K562 (cell line): Measurements from ENCODE around the gene SKIDA1. TPM values are rescaled to one million over a fixed set of nuclear protein-coding genes. Genes with fewer than 3 reads are reported as not detected.

ENCODE experiments used
- ARID2 ChIP-seq: fragments of 450-650 bp; IDR thresholded peaks from 2 replicates; pipeline ENCODE4 v1.6.1; 2017; ENCODE audit warnings: antibody characterized with exemption, mild to moderate bottlenecking
- CXXC5 ChIP-seq: fragments of 250-450 bp; sonication (Bioruptor Pico); IDR thresholded peaks from 2 replicates; pipeline ENCODE4 v1.8.0; 2022; ENCODE audit warnings: inconsistent platforms, mild to moderate bottlenecking, moderate library complexity
- E2F3 ChIP-seq: fragments of 250-450 bp; sonication (Bioruptor Pico); IDR thresholded peaks from 2 replicates; pipeline ENCODE4 v1.4.0; 2020; ENCODE audit warnings: mild to moderate bottlenecking
- GATAD2A ChIP-seq: fragments of 450-650 bp; IDR thresholded peaks from 2 replicates; pipeline ENCODE4 v1.6.1; 2017
- JUNB ChIP-seq: fragments of 450-650 bp; formaldehyde crosslinking; conservative IDR thresholded peaks from 2 replicates; pipeline ENCODE4 v1.4.0; 2020; ENCODE audit warnings: mild to moderate bottlenecking
- MEF2A ChIP-seq: IDR thresholded peaks from 2 replicates; pipeline ENCODE4 v1.6.1; 2011; ENCODE audit warnings: low read depth, mild to moderate bottlenecking, low read length, moderate library complexity; ENCODE audit not compliant: control insufficient read depth
- NCOA4 ChIP-seq: fragments of 450-650 bp; IDR thresholded peaks from 2 replicates; pipeline ENCODE4 v1.6.1; 2018; ENCODE audit warnings: mild to moderate bottlenecking; ENCODE audit not compliant: partially characterized antibody
- NR1H2 ChIP-seq: sonication (generic); formaldehyde crosslinking; IDR thresholded peaks from 2 replicates; pipeline ENCODE4 v1.4.0; 2020; ENCODE audit warnings: mild to moderate bottlenecking, missing genetic modification reagents
- POLR3A ChIP-seq: IDR thresholded peaks from 2 replicates; pipeline ENCODE4 v1.6.1; 2011; ENCODE audit warnings: borderline replicate concordance, mild to moderate bottlenecking, moderate library complexity; ENCODE audit not compliant: insufficient read length, insufficient read depth; ENCODE audit errors: extremely low read depth
- TARDBP ChIP-seq: fragments of 450-650 bp; IDR thresholded peaks from 2 replicates; pipeline ENCODE4 v1.6.1; 2016
- ZNF239 ChIP-seq: fragments of 250-450 bp; sonication (Bioruptor Pico); IDR thresholded peaks from 2 replicates; pipeline ENCODE4 v1.4.0; 2020; ENCODE audit warnings: mild to moderate bottlenecking
- ZNF76 ChIP-seq: fragments of 250-450 bp; sonication (Bioruptor Pico); IDR thresholded peaks from 2 replicates; pipeline ENCODE4 v1.4.0; 2020; ENCODE audit warnings: mild to moderate bottlenecking, moderate library complexity, borderline replicate concordance
- ZNF764 ChIP-seq: fragments of 250-450 bp; sonication (Bioruptor Pico); IDR thresholded peaks from 2 replicates; pipeline ENCODE4 v1.4.0; 2020; ENCODE audit warnings: low read depth, mild to moderate bottlenecking, moderate library complexity
- ZZZ3 ChIP-seq: fragments of 450-650 bp; IDR thresholded peaks from 2 replicates; pipeline ENCODE4 v1.6.1; 2016; ENCODE audit warnings: antibody characterized with exemption, mild to moderate bottlenecking, moderate library complexity
- polyA plus RNA-seq, 8 experiments: library from polyadenylated mRNA; depleted of rRNA in 4 of 8; stranded (reverse) in 5 of 8; unstranded in 3 of 8; fragments of >200 nt; fragmentation: Nextera tagmentation in 2 of 8; fragmentation: Illumina TruSeq in 1 of 8; extraction: Ambion mirVana in 2 of 8; extraction: Trizol in 1 of 8; gene quantifications; 2 replicates each; pipeline versions ENCODE4 v1.2.1 to v1.2.3, GENCODE V29; 2011 to 2014; ENCODE audit warnings: inconsistent platforms in 1 of 8, missing spikeins in 1 of 8
- total RNA-seq, 7 experiments: library from RNA; depleted of rRNA in 6 of 7; stranded (reverse); fragments of >200 nt in 6 of 7; fragmentation: Illumina TruSeq in 2 of 7; extraction: Trizol in 2 of 7; gene quantifications; 2 replicates each; pipeline versions ENCODE4 v1.2.1 to v1.2.3, GENCODE V29; 2011 to 2021; ENCODE audit warnings: low replicate concordance in 1 of 7
- TF ChIP-seq, protein P1 (sequence below): sonication (generic); formaldehyde crosslinking; IDR thresholded peaks from 2 replicates; pipeline ENCODE4 v1.8.1; 2023; ENCODE audit warnings: mild to moderate bottlenecking, missing genetic modification reagents
- TF ChIP-seq, protein P2 (sequence below): fragments of 150-350 bp; IDR thresholded peaks from 2 replicates; pipeline ENCODE4 v1.6.1; 2014; ENCODE audit warnings: low read depth, mild to moderate bottlenecking, low read length, borderline replicate concordance
- TF ChIP-seq, protein P3 (sequence below): fragments of 450-650 bp; formaldehyde crosslinking; IDR thresholded peaks from 2 replicates; pipeline ENCODE4 v1.4.0; 2022; ENCODE audit warnings: mild to moderate bottlenecking, moderate library complexity
- TF ChIP-seq, protein P4 (sequence below): IDR thresholded peaks from 2 replicates; pipeline ENCODE4 v1.6.1; 2011; ENCODE audit not compliant: insufficient read length; ENCODE audit errors: extremely low read depth
- TF ChIP-seq, protein P5 (sequence below): fragments of 250-450 bp; sonication (Bioruptor Pico); IDR thresholded peaks from 2 replicates; pipeline ENCODE4 v1.8.0; 2021; ENCODE audit warnings: mild to moderate bottlenecking, moderate library complexity

Gene SKIDA1
- total and polyA plus RNA-seq, 9 of the 15 experiments (the other 6 are each of a cell fraction or from before 2014, with no cell fraction given), result 0.05 to 1.1 (median 0.42) TPM

DNA sequence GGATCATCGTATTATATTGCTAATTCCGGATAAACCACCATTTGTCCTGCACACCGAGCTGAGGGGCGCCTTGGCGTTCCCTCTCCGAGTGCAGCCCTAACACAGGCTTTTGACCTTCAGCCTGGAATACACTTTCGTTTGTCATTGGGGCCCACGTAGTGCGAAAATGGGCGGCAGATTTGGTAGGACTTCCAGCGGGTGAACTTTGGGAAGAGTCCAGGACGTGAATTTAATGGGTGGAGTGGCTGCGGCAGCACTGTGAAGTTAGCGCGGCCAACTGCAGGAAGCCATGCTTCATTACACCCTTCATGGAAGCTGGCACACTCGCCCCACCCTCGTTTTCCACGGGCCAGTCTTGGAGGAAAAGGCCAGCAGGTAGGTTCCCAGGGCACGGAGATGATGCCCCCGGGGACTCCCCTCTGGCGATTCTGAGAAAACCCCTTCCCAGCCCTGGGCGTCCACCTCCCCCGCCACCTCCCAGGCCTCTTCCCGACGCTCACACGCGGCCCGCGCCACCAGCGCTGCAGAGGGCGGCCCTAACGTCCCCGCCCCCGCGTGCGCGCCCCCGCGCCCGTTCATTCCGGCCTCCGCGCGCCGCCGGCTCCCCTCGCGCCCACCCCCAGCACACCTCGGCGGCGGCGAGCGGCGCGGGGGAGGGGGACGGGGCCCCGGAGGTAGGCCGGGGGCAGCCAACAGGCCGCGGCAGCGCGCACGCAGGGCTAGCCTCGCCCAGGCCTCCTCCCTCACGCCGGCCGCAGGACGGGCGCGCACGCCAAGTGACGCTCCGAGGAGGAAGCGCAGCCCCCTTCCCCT, 8.2 kb upstream of the SKIDA1 start, which contains the start of gene MLLT10 (continued):
- TF ChIP-seq ZNF76 (CRISPR knock-in tag), result no peak
- TF ChIP-seq MEF2A, result no peak
- TF ChIP-seq, protein P1, sequence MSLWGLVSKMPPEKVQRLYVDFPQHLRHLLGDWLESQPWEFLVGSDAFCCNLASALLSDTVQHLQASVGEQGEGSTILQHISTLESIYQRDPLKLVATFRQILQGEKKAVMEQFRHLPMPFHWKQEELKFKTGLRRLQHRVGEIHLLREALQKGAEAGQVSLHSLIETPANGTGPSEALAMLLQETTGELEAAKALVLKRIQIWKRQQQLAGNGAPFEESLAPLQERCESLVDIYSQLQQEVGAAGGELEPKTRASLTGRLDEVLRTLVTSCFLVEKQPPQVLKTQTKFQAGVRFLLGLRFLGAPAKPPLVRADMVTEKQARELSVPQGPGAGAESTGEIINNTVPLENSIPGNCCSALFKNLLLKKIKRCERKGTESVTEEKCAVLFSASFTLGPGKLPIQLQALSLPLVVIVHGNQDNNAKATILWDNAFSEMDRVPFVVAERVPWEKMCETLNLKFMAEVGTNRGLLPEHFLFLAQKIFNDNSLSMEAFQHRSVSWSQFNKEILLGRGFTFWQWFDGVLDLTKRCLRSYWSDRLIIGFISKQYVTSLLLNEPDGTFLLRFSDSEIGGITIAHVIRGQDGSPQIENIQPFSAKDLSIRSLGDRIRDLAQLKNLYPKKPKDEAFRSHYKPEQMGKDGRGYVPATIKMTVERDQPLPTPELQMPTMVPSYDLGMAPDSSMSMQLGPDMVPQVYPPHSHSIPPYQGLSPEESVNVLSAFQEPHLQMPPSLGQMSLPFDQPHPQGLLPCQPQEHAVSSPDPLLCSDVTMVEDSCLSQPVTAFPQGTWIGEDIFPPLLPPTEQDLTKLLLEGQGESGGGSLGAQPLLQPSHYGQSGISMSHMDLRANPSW (CRISPR knock-in tag), result no peak
- no peak for TF ChIP-seq ZZZ3
- TF ChIP-seq NR1H2, result no peak
- 0 out of 2 replicates have a peak, but pooled peaks have one; percentile 12 for TF ChIP-seq ARID2
- TF ChIP-seq, protein P2, sequence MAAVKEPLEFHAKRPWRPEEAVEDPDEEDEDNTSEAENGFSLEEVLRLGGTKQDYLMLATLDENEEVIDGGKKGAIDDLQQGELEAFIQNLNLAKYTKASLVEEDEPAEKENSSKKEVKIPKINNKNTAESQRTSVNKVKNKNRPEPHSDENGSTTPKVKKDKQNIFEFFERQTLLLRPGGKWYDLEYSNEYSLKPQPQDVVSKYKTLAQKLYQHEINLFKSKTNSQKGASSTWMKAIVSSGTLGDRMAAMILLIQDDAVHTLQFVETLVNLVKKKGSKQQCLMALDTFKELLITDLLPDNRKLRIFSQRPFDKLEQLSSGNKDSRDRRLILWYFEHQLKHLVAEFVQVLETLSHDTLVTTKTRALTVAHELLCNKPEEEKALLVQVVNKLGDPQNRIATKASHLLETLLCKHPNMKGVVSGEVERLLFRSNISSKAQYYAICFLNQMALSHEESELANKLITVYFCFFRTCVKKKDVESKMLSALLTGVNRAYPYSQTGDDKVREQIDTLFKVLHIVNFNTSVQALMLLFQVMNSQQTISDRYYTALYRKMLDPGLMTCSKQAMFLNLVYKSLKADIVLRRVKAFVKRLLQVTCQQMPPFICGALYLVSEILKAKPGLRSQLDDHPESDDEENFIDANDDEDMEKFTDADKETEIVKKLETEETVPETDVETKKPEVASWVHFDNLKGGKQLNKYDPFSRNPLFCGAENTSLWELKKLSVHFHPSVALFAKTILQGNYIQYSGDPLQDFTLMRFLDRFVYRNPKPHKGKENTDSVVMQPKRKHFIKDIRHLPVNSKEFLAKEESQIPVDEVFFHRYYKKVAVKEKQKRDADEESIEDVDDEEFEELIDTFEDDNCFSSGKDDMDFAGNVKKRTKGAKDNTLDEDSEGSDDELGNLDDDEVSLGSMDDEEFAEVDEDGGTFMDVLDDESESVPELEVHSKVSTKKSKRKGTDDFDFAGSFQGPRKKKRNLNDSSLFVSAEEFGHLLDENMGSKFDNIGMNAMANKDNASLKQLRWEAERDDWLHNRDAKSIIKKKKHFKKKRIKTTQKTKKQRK, result no peak
- TF ChIP-seq, protein P3, sequence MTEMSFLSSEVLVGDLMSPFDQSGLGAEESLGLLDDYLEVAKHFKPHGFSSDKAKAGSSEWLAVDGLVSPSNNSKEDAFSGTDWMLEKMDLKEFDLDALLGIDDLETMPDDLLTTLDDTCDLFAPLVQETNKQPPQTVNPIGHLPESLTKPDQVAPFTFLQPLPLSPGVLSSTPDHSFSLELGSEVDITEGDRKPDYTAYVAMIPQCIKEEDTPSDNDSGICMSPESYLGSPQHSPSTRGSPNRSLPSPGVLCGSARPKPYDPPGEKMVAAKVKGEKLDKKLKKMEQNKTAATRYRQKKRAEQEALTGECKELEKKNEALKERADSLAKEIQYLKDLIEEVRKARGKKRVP (CRISPR knock-in tag), result no peak
- TF ChIP-seq, protein P4, sequence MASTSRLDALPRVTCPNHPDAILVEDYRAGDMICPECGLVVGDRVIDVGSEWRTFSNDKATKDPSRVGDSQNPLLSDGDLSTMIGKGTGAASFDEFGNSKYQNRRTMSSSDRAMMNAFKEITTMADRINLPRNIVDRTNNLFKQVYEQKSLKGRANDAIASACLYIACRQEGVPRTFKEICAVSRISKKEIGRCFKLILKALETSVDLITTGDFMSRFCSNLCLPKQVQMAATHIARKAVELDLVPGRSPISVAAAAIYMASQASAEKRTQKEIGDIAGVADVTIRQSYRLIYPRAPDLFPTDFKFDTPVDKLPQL, result no peak
- TF ChIP-seq NCOA4, result no peak
- TF ChIP-seq ZNF764 (CRISPR knock-in tag), result no peak
- no peak for TF ChIP-seq GATAD2A
- TF ChIP-seq, protein P5, sequence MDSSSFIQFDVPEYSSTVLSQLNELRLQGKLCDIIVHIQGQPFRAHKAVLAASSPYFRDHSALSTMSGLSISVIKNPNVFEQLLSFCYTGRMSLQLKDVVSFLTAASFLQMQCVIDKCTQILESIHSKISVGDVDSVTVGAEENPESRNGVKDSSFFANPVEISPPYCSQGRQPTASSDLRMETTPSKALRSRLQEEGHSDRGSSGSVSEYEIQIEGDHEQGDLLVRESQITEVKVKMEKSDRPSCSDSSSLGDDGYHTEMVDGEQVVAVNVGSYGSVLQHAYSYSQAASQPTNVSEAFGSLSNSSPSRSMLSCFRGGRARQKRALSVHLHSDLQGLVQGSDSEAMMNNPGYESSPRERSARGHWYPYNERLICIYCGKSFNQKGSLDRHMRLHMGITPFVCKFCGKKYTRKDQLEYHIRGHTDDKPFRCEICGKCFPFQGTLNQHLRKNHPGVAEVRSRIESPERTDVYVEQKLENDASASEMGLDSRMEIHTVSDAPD (CRISPR knock-in tag), result no peak
- TF ChIP-seq JUNB (CRISPR knock-in tag), result no peak
- TF ChIP-seq ZNF239 (CRISPR knock-in tag), result no peak
- peak; percentile 94 for TF ChIP-seq CXXC5 (CRISPR knock-in tag)
- TF ChIP-seq POLR3A, result no peak
- TF ChIP-seq E2F3, result 0 out of 2 replicates have a peak, but pooled peaks have one; percentile 47
- TF ChIP-seq TARDBP, result peak; percentile 37; the same call in 1 of the 2 replicates
